GM12891 (cell line): Measurements from ENCODE around the gene S100A7A.

Experiments used
- PAX5 ChIP-seq: IDR thresholded peaks from 2 replicates; pipeline ENCODE4 v1.6.1; 2011; ENCODE audit warnings: low read length, moderate library complexity, mild to moderate bottlenecking; ENCODE audit not compliant: insufficient read depth, severe bottlenecking
- POLR2A ChIP-seq: IDR thresholded peaks from 2 replicates; pipeline ENCODE4 v1.6.1; 2011; ENCODE audit warnings: low read depth, low read length, control low read depth
- POLR2AphosphoS5 ChIP-seq: IDR thresholded peaks from 2 replicates; pipeline ENCODE4 v1.6.1; 2011; ENCODE audit warnings: low read depth, low read length, control low read depth
- POU2F2 ChIP-seq: IDR thresholded peaks from 2 replicates; pipeline ENCODE4 v1.6.1; 2011; ENCODE audit warnings: low read depth, mild to moderate bottlenecking, control low read depth, low read length, moderate library complexity
- SPI1 ChIP-seq: IDR thresholded peaks from 2 replicates; pipeline ENCODE4 v1.6.1; 2011; ENCODE audit warnings: low read depth, low read length, control low read depth
- TAF1 ChIP-seq: IDR thresholded peaks from 2 replicates; pipeline ENCODE4 v1.6.1; 2011; ENCODE audit warnings: low read depth, low read length, control low read depth

GRCh38 chr1:153400244-153400643 lies 16.1 kb upstream of the S100A7A start:
- no peak for TF ChIP-seq POLR2A
- no peak for TF ChIP-seq TAF1
- TF ChIP-seq SPI1, result no peak
- no peak for TF ChIP-seq POLR2AphosphoS5
- no peak for TF ChIP-seq POU2F2
- TF ChIP-seq PAX5, result no peak
